ENCODE results near the gene PXN.

DNA sequence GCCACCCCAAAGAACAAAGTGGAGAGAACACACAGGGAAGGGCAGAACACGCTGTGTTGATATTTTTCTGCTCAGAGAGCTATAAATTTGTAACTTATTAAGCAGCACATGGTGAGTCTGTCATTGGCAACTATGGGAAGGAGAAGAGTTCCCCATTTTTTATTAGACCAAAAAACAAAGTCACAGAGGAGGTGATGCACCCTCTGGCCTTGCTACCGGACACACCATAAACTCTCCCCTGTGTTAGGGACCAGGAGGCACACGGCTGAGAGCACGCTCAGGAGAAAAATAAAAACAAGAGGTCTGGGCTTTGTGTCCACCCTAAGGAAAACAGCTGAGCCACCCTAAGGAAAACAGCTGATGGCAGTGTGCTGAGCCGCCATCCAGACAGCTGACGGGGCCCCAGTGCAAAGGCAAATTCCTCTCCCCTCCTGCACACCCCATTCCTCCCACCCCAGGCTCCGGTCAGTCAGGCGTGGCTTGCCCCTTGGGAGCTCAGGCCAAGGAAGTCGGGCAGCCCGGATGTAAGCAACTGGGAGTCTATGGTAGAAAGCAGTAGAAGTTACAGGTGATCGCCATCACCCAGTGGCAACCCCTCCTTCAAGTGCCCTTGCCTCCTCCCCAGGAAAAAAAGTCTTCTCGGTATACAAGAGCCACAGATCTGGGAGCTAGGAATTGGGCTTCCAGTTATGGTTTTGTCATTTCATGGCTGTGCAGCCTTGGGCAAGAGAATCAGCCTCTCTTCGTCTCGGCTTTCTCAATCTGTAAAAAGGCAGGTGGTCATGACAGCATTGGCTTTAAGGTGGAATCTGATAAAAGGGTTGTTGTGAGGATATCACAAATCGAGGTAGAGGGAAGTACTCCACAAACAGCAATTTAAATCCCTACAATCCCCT, 2.4 kb downstream of the PXN start:
- TF ChIP-seq, protein P1, sequence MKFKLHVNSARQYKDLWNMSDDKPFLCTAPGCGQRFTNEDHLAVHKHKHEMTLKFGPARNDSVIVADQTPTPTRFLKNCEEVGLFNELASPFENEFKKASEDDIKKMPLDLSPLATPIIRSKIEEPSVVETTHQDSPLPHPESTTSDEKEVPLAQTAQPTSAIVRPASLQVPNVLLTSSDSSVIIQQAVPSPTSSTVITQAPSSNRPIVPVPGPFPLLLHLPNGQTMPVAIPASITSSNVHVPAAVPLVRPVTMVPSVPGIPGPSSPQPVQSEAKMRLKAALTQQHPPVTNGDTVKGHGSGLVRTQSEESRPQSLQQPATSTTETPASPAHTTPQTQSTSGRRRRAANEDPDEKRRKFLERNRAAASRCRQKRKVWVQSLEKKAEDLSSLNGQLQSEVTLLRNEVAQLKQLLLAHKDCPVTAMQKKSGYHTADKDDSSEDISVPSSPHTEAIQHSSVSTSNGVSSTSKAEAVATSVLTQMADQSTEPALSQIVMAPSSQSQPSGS (CRISPR knock-in tag; IDR thresholded peaks at IDR 0.05), result no peak
- no peak for TF ChIP-seq CREB1 (IDR thresholded peaks at IDR 0.05)
- no peak for TF ChIP-seq CREB1 (CRISPR knock-in tag; IDR thresholded peaks at IDR 0.05)
- TF ChIP-seq, protein P2, sequence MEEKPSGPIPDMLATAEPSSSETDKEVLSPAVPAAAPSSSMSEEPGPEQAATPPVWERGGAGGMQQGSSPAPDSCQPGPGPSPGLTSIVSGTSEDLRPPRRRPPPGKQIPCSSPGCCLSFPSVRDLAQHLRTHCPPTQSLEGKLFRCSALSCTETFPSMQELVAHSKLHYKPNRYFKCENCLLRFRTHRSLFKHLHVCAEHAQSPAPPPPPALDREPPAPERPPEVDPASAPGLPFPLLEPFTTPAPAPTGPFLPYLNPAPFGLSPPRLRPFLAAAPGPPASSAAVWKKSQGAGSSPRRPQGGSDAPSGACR (CRISPR knock-in tag; IDR thresholded peaks at IDR 0.05), result no peak
- TF ChIP-seq DNMT1 (CRISPR knock-in tag; IDR thresholded peaks at IDR 0.05), result no peak
- no peak for TF ChIP-seq JUNB (CRISPR knock-in tag; IDR thresholded peaks at IDR 0.05; ENCODE audit: borderline replicate concordance)
- no peak for TF ChIP-seq IRF2 (CRISPR knock-in tag; IDR thresholded peaks at IDR 0.05)
- TF ChIP-seq CBX5 (CRISPR knock-in tag; IDR thresholded peaks at IDR 0.05; ENCODE audit: borderline replicate concordance), result no peak
- no peak for TF ChIP-seq NFYB (CRISPR knock-in tag; IDR thresholded peaks at IDR 0.05)
- TF ChIP-seq, protein P3, sequence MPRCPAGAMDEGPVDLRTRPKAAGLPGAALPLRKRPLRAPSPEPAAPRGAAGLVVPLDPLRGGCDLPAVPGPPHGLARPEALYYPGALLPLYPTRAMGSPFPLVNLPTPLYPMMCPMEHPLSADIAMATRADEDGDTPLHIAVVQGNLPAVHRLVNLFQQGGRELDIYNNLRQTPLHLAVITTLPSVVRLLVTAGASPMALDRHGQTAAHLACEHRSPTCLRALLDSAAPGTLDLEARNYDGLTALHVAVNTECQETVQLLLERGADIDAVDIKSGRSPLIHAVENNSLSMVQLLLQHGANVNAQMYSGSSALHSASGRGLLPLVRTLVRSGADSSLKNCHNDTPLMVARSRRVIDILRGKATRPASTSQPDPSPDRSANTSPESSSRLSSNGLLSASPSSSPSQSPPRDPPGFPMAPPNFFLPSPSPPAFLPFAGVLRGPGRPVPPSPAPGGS (CRISPR knock-in tag; IDR thresholded peaks at IDR 0.05), result no peak

Data from HepG2 (cell line).